ENCODE results near the gene S100A2.

GRCh38 chr1:153534925-153535241 is 30.8 kb downstream of the S100A2 start:
- TF ChIP-seq, protein P1, sequence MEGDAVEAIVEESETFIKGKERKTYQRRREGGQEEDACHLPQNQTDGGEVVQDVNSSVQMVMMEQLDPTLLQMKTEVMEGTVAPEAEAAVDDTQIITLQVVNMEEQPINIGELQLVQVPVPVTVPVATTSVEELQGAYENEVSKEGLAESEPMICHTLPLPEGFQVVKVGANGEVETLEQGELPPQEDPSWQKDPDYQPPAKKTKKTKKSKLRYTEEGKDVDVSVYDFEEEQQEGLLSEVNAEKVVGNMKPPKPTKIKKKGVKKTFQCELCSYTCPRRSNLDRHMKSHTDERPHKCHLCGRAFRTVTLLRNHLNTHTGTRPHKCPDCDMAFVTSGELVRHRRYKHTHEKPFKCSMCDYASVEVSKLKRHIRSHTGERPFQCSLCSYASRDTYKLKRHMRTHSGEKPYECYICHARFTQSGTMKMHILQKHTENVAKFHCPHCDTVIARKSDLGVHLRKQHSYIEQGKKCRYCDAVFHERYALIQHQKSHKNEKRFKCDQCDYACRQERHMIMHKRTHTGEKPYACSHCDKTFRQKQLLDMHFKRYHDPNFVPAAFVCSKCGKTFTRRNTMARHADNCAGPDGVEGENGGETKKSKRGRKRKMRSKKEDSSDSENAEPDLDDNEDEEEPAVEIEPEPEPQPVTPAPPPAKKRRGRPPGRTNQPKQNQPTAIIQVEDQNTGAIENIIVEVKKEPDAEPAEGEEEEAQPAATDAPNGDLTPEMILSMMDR (conservative IDR thresholded peaks at IDR 0.05) = no peak
- TF ChIP-seq ZFX (IDR thresholded peaks at IDR 0.05) = no peak
